IMR-90 (cell line): ENCODE results near the gene MPI. TPM values are rescaled to one million over a fixed set of nuclear protein-coding genes. Genes with fewer than 3 reads are reported as not detected.

Source experiments
- ATAC-seq: fragments of 200-7000 bp; cut with Tn5 transposase; 2 replicates; pipeline ENCODE4 v1.9.1; 2020; ENCODE audit warnings: low read depth, mild to moderate bottlenecking, moderate library complexity
- BruUV-seq: library from RNA; stranded (reverse); fragments of 400-500 nt; replicated peaks from 2 replicates; lab custom pipeline; 2021; lab: Mats Ljungman, UMichigan
- CTCF ChIA-PET: fragments of 300-600 bp; formaldehyde crosslinking; extraction: SDS; loops from one replicate; lab custom pipeline; 2021; ENCODE audit warnings: antibody characterized with exemption; lab: Yijun Ruan, JAX
- POLR2A ChIA-PET: fragments of 300-600 bp; sonication (Branson Sonifier 250); formaldehyde crosslinking; loops from one replicate; lab custom pipeline; 2022; ENCODE audit warnings: antibody characterized with exemption; ENCODE audit not compliant: unreplicated experiment; lab: Charles Lee
- DNase-seq: peaks from one replicate; pipeline ENCODE4 v3.0.0; 2013
- H2AFZ ChIP-seq: replicated peaks from 2 replicates; pipeline ENCODE3; 2013; ENCODE audit warnings: low read length, mild to moderate bottlenecking; ENCODE audit not compliant: poor library complexity
- H2AK5ac ChIP-seq: 2 replicates; pipeline ENCODE4 v1.6.1; 2013; ENCODE audit warnings: low read depth, low read length, inconsistent platforms
- H2AK9ac ChIP-seq: replicated peaks from 2 replicates; pipeline ENCODE3; 2013; ENCODE audit warnings: mild to moderate bottlenecking, low read depth, low read length, moderate library complexity; ENCODE audit not compliant: poor library complexity
- H2BK120ac ChIP-seq: 2 replicates; pipeline ENCODE4 v1.6.1; 2013; ENCODE audit warnings: low read depth, low read length, inconsistent platforms
- H2BK15ac ChIP-seq: 3 replicates; pipeline ENCODE4 v1.6.1; 2013; ENCODE audit warnings: low read depth, low read length, inconsistent platforms
- H2BK20ac ChIP-seq: 2 replicates; pipeline ENCODE4 v1.6.1; 2013; ENCODE audit warnings: low read depth, mild to moderate bottlenecking, inconsistent platforms, low read length, moderate library complexity
- H2BK5ac ChIP-seq: 2 replicates; pipeline ENCODE4 v1.6.1; 2013; ENCODE audit warnings: mild to moderate bottlenecking, low read depth, low read length, inconsistent platforms; ENCODE audit not compliant: poor library complexity, severe bottlenecking
- H3K14ac ChIP-seq: replicated peaks from 2 replicates; pipeline ENCODE4 v1.6.1; 2013; ENCODE audit warnings: low read depth, low read length, inconsistent platforms
- H3K18ac ChIP-seq: 2 replicates; pipeline ENCODE4 v1.6.1; 2013; ENCODE audit warnings: low read depth, low read length, control low read depth
- H3K23ac ChIP-seq: 2 replicates; pipeline ENCODE4 v1.6.1; 2013; ENCODE audit warnings: low read depth, low read length, inconsistent platforms
- H3K27ac ChIP-seq: 2 replicates; pipeline ENCODE4 v1.5.1; 2013; ENCODE audit warnings: mild to moderate bottlenecking, control low read depth, low read length; ENCODE audit not compliant: insufficient read depth
- H3K27me3 ChIP-seq: 2 replicates; pipeline ENCODE4 v1.6.1; 2013; ENCODE audit warnings: low read length; ENCODE audit not compliant: control insufficient read depth, insufficient read depth
- H3K36me3 ChIP-seq: 2 replicates; pipeline ENCODE4 v1.6.1; 2013; ENCODE audit warnings: low read length, mixed read lengths; ENCODE audit not compliant: control insufficient read depth, insufficient read depth
- H3K4ac ChIP-seq: 2 replicates; pipeline ENCODE4 v1.6.1; 2013; ENCODE audit warnings: low read depth, low read length, inconsistent platforms
- H3K4me1 ChIP-seq: 2 replicates; pipeline ENCODE4 v1.6.1; 2013; ENCODE audit warnings: low read length, mixed read lengths; ENCODE audit not compliant: control insufficient read depth, insufficient read depth
- H3K4me2 ChIP-seq: 2 replicates; pipeline ENCODE4 v1.6.1; 2013; ENCODE audit warnings: low read depth, mild to moderate bottlenecking, control low read depth, low read length, moderate library complexity
- H3K4me3 ChIP-seq: 2 replicates; pipeline ENCODE4 v1.5.1; 2013; ENCODE audit warnings: low read depth, mild to moderate bottlenecking, control low read depth, low read length, moderate library complexity; ENCODE audit not compliant: insufficient read depth
- H3K56ac ChIP-seq: 2 replicates; pipeline ENCODE4 v1.6.1; 2013; ENCODE audit warnings: low read length, inconsistent platforms; ENCODE audit not compliant: insufficient read depth; ENCODE audit errors: extremely low read depth
- H3K79me1 ChIP-seq, 2 experiments: 2 replicates each; pipeline ENCODE4 v1.6.1; 2013; ENCODE audit warnings: low read length in 2 of 2, inconsistent platforms in 1 of 2, low read depth in 1 of 2
- H3K9ac ChIP-seq: 2 replicates; pipeline ENCODE4 v1.6.1; 2013; ENCODE audit warnings: low read depth, low read length, control low read depth
- H3K9me1 ChIP-seq: 2 replicates; pipeline ENCODE4 v1.6.1; 2013; ENCODE audit warnings: low read length, inconsistent platforms; ENCODE audit not compliant: insufficient read depth
- H3K9me3 ChIP-seq: 2 replicates; pipeline ENCODE4 v1.6.1; 2013; ENCODE audit warnings: low read length; ENCODE audit not compliant: control insufficient read depth, insufficient read depth
- H4K20me1 ChIP-seq: 2 replicates; pipeline ENCODE4 v1.6.1; 2013; ENCODE audit warnings: low read length, inconsistent platforms; ENCODE audit not compliant: insufficient read depth
- H4K5ac ChIP-seq: 2 replicates; pipeline ENCODE4 v1.6.1; 2013; ENCODE audit warnings: mild to moderate bottlenecking, low read depth, low read length, control low read depth
- H4K8ac ChIP-seq, 2 experiments: 2 replicates each; pipeline ENCODE4 v1.6.1; 2013; ENCODE audit warnings: low read depth in 2 of 2, low read length in 2 of 2, control low read depth in 1 of 2, inconsistent platforms in 1 of 2
- H4K91ac ChIP-seq: 2 replicates; pipeline ENCODE4 v1.6.1; 2013; ENCODE audit warnings: low read depth, low read length, inconsistent platforms; ENCODE audit not compliant: insufficient read depth
- BHLHE40 ChIP-seq: fragments of 150-350 bp; IDR thresholded peaks from 2 replicates; pipeline ENCODE4 v1.6.1; 2016; ENCODE audit warnings: mild to moderate bottlenecking, low read depth, low read length
- CEBPB ChIP-seq: IDR thresholded peaks from 2 replicates; pipeline ENCODE4 v1.6.1; 2012; ENCODE audit warnings: low read depth, low read length, improper control_type of control experiment
- CHD1 ChIP-seq: IDR thresholded peaks from 2 replicates; pipeline ENCODE4 v1.6.1; 2012; ENCODE audit warnings: low read depth, low read length, improper control_type of control experiment
- CTCF ChIP-seq: conservative IDR thresholded peaks from 2 replicates; pipeline ENCODE4 v1.5.1; 2012; ENCODE audit warnings: mild to moderate bottlenecking, low read depth, low read length, improper control_type of control experiment
- ELK1 ChIP-seq: fragments of 150-350 bp; IDR thresholded peaks from 2 replicates; pipeline ENCODE4 v1.6.1; 2016; ENCODE audit warnings: low read depth, mild to moderate bottlenecking, low read length, moderate library complexity, borderline replicate concordance
- FOS ChIP-seq: fragments of 150-350 bp; IDR thresholded peaks from 2 replicates; pipeline ENCODE4 v1.6.1; 2016; ENCODE audit warnings: low read depth, low read length
- MAFK ChIP-seq: IDR thresholded peaks from 2 replicates; pipeline ENCODE4 v1.6.1; 2012; ENCODE audit warnings: low read depth, low read length, improper control_type of control experiment
- MXI1 ChIP-seq: IDR thresholded peaks from 2 replicates; pipeline ENCODE4 v1.6.1; 2012; ENCODE audit warnings: low read depth, mild to moderate bottlenecking, low read length, moderate library complexity, borderline replicate concordance
- NFE2L2 ChIP-seq: fragments of 150-350 bp; IDR thresholded peaks from 2 replicates; pipeline ENCODE4 v1.6.1; 2016; ENCODE audit warnings: low read depth, mild to moderate bottlenecking, low read length
- POLR2A ChIP-seq: IDR thresholded peaks from 2 replicates; pipeline ENCODE4 v1.6.1; 2012; ENCODE audit warnings: mild to moderate bottlenecking, low read depth, low read length
- RAD21 ChIP-seq: IDR thresholded peaks from 2 replicates; pipeline ENCODE4 v1.6.1; 2012; ENCODE audit warnings: low read length, improper control_type of control experiment
- RFX5 ChIP-seq: IDR thresholded peaks from 2 replicates; pipeline ENCODE4 v1.8.0; 2012; ENCODE audit warnings: low read depth, mild to moderate bottlenecking, low read length, moderate library complexity
- SMC3 ChIP-seq: fragments of 150-350 bp; IDR thresholded peaks from 2 replicates; pipeline ENCODE4 v1.6.1; 2016; ENCODE audit warnings: low read depth, mild to moderate bottlenecking, antibody characterized with exemption, low read length, moderate library complexity
- USF2 ChIP-seq: fragments of 150-350 bp; IDR thresholded peaks from 2 replicates; pipeline ENCODE4 v1.6.1; 2017; ENCODE audit warnings: mild to moderate bottlenecking, antibody characterized with exemption, low read length, low read depth
- WGBS, 2 experiments: methylation state at CpG; one replicate each; pipeline versions ENCODE4 v1.1.5 to v1.1.7; 2013; ENCODE audit warnings: missing lambda C conversion rate in 2 of 2; ENCODE audit not compliant: insufficient read length in 1 of 2; ENCODE audit errors: extremely low coverage in 2 of 2; 5-methylcytosine and 5-hydroxymethylcytosine counted together
- dilution Hi-C: fragments of 300-500 bp; cut with HindIII; formaldehyde crosslinking; loops from one replicate; pipeline ENCODE4 v1.14.3; 2018; ENCODE audit warnings: low sequenced_read_pairs; ENCODE audit not compliant: unreplicated experiment
- in situ Hi-C: fragments of 300-500 bp; cut with MboI; formaldehyde crosslinking; loops from 3 replicates; pipeline ENCODE4 v1.14.3; 2019; ENCODE audit warnings: low sequenced_read_pairs, inconsistent platforms, mixed read lengths
- intact Hi-C: fragments of 100-400 bp; cut with micrococcal nuclease; formaldehyde crosslinking; loops from 2 replicates; pipeline ENCODE4 v1.10.0; 2022
- polyA plus RNA-seq, 3 experiments: library from polyadenylated mRNA; depleted of rRNA; stranded (reverse); fragments of >200 nt; gene quantifications; 2 replicates each; pipeline ENCODE4 v1.2.3, GENCODE V29; 2012; ENCODE audit warnings: low replicate concordance in 1 of 3
- total RNA-seq: library from RNA; depleted of rRNA; stranded (reverse); fragments of >200 nt; gene quantifications from 2 replicates; pipeline ENCODE4 v1.2.3, GENCODE V29; 2012

Gene MPI
- total and polyA plus RNA-seq, 2 of the 4 experiments (the other 2 are of a cell fraction), result 80.1 to 91.8 TPM

GRCh38 chr15:74872702-74873035 lies 17.2 kb upstream of the MPI start:
- peak overlapping the region; percentile 23; the same call in 1 of the 2 replicates for H3K9ac ChIP-seq
- no peak for TF ChIP-seq USF2
- TF ChIP-seq BHLHE40, result no peak
- no peak for TF ChIP-seq CTCF
- TF ChIP-seq CHD1, result no peak
- TF ChIP-seq NFE2L2, result no peak
- TF ChIP-seq SMC3, result no peak
- no peak for TF ChIP-seq CEBPB
- no peak for TF ChIP-seq FOS
- no peak for TF ChIP-seq POLR2A
- TF ChIP-seq RFX5, result no peak
- TF ChIP-seq ELK1, result no peak
- TF ChIP-seq RAD21, result no peak
- no peak for TF ChIP-seq MAFK
- TF ChIP-seq MXI1, result no peak
- no peaks in the 10 kb centered on the region for H3K9me3 ChIP-seq
- no peak overlapping the region for H4K5ac ChIP-seq
- peak overlapping the region; percentile 92 for H2AK5ac ChIP-seq
- peaks cover 15% of the 10 kb centered on the region for H3K4me1 ChIP-seq
- dilution Hi-C loops (no loop called here), intact Hi-C loops (no loop called here), in situ Hi-C loops (no loop called here)
- ChIA-PET POLR2A (interaction anchor here (1.0 kb wide), 1 partner anchor 66 kb away, joined by 4 read pairs; no protein-coding TSS in a partner anchor), CTCF (interaction anchor here (0.6 kb wide), 1 partner anchor 23 kb away, joined by 3 read pairs; no protein-coding TSS in a partner anchor)
- peak overlapping the region; percentile 98 for H2AFZ ChIP-seq
- no peak overlapping the region; the same call in 1 of the 2 replicates for H3K27ac ChIP-seq
- ATAC-seq, result no peak
- H4K8ac ChIP-seq, result peak overlapping the region; percentile 71 to 95; a peak in 3 of 4 replicates
- H3K23ac ChIP-seq, result no peak overlapping the region
- no peak overlapping the region for H3K56ac ChIP-seq
- 0% methylated on average over 1 of the region's 11 CpGs; no CpG with 5 or more reads in 1 of the 2 experiments for WGBS, 2 experiments
- peak overlapping the region; percentile 33; the same call in 1 of the 2 replicates for H3K14ac ChIP-seq
- H2BK20ac ChIP-seq, result no peak overlapping the region
- H3K79me1 ChIP-seq, result peaks cover 13 to 57% of the 10 kb centered on the region in 2 experiments; a peak in 3 of 4 replicates
- peak overlapping the region; percentile 98 for H2AK9ac ChIP-seq
- H3K27me3 ChIP-seq, result no peaks in the 10 kb centered on the region
- no peak overlapping the region for H4K91ac ChIP-seq
- H3K4ac ChIP-seq, result peak overlapping the region; percentile 63; the same call in 1 of the 2 replicates
- no peak for DNase-seq
- H3K4me3 ChIP-seq, result peak overlapping the region; percentile 80
- peaks cover 27% of the 10 kb centered on the region for H3K9me1 ChIP-seq
- H2BK5ac ChIP-seq, result no peak overlapping the region
- H3K18ac ChIP-seq, result no peak overlapping the region
- no TSS peak for BruUV-seq
- H4K20me1 ChIP-seq, result peaks cover 44% of the 10 kb centered on the region
- peaks cover 2% of the 10 kb centered on the region for H3K36me3 ChIP-seq
- H2BK15ac ChIP-seq, result no peak overlapping the region
- H3K4me2 ChIP-seq, result peak overlapping the region; percentile 83
- H2BK120ac ChIP-seq, result no peak overlapping the region
